GM18499 (cell line): ENCODE results near the gene SPRY4.
A peak's percentile ranks its signal among the peaks of the same experiment; 100 is the strongest.
"Not testable (repeated sequence)": the region's sequence is repeated elsewhere in the genome, so short reads cannot be mapped to it uniquely, and the experiment has no call there.

ENCODE experiments used
- ATAC-seq: cut with Tn5 transposase; IDR thresholded peaks from one replicate; pipeline ENCODE4 v1.9.1; 2021; ENCODE audit warnings: moderate number of reproducible peaks; ENCODE audit not compliant: insufficient read depth, unreplicated experiment

Gene SPRY4, protein sequence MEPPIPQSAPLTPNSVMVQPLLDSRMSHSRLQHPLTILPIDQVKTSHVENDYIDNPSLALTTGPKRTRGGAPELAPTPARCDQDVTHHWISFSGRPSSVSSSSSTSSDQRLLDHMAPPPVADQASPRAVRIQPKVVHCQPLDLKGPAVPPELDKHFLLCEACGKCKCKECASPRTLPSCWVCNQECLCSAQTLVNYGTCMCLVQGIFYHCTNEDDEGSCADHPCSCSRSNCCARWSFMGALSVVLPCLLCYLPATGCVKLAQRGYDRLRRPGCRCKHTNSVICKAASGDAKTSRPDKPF

GRCh38 chr5:142324871-142325724 lies at the start of gene SPRY4:
TSS of gene SPRY4 (minus strand) at chr5:142325021. CDS start at chr5:142315108, 9,913 bp downstream.
- ATAC-seq, result no peak

- ATAC-seq, result no peak
Observed at GRCh38 chr5:142368529-142368928, 43.7 kb upstream of the SPRY4 start.

DNA sequence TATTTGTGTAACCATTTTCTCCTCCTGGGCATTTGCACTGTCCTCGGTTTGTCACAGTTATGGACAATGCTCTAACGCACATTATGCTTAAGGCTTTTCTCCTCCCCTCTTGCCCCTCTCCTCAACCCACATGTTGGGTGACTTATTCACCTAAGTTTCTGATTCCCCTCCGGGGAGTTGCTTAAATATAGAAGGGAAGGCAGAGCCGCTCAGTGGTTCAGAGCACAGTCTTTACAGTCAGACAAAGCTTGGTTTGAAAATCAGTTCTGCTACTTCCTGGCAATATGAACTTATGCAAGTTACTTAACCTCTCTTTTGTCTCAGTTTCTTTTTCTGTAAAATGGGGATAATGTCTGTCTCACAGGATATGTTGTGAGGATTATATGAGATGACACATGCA lies 41.2 kb upstream of the SPRY4 start:
- ATAC-seq, result no peak

DNA sequence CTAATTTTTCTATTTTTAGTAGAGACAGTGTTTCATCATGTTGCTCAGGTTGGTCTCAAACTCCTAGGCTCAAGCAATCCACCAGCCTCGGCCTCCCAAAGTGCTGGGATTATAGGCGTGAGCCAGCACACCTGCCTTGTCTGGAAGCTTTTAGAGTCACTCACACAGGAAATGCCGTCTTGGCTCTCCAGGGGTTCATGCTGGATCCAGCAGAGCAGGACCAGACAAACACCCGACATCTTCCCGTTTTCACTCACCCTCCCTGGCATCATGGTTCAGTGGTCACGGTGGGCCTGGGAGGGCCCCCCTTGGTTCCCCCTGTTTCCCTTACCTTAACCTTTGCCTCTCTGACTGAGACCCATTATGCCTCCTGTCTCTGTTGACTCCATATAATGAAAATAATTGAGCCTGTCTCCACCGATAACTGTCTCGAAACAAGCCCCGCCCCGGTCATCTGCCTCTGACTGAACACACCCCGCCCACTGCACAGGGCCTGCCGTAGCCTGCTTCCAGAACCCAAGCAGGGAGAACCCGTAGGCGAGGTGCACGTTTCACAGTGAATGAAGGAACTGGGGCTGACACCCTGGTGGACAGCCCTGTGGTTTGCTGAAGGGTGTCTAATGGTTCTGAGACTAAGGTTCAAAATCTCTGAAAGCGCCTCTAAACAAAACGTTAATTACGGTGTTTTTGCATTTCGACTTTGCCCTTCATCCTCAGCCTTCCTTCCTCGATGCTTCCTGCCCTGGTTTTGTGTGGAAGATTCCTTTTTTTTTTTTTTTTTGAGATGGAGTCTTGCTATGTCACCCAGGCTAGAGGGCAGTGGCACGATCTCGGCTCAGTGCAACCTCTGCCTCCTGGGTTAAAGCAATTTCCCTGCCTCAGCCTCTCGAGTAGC lies 39.7 kb upstream of the SPRY4 start:
- ATAC-seq, result no peak

GRCh38 chr5:142363619-142363963 lies 38.8 kb upstream of the SPRY4 start:
- ATAC-seq, result no peak

DNA sequence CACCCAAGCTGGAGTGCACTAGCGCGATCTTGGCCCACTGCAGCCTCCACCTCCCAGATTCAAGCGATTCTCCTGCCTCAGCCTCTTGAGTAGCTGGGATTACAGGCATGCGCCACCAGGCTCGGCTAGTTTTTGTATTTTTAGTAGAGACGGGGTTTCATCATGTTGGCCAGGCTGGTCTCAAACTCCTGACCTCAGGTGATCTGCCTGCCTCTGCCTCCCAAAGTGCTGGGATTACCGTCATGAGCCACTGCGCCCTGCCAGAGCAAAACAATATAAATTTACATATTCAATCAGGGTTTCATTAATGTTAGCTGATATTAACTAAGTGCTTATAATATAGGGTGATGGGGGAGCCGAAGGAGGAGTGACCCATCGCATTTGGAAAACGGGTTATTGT lies 37.4 kb upstream of the SPRY4 start:
- ATAC-seq, result not testable (repeated sequence)

GRCh38 chr5:142360607-142361120 lies 35.8 kb upstream of the SPRY4 start:
- no peak for ATAC-seq

GRCh38 chr5:142360051-142360498 lies 35.3 kb upstream of the SPRY4 start:
- ATAC-seq, result no peak

- no peak for ATAC-seq
Observed at GRCh38 chr5:142358648-142359047, 33.8 kb upstream of the SPRY4 start.

- no peak for ATAC-seq
Observed at GRCh38 chr5:142358121-142358520, 33.3 kb upstream of the SPRY4 start.

- ATAC-seq, result no peak
Observed at GRCh38 chr5:142357469-142358090, 32.8 kb upstream of the SPRY4 start.

DNA sequence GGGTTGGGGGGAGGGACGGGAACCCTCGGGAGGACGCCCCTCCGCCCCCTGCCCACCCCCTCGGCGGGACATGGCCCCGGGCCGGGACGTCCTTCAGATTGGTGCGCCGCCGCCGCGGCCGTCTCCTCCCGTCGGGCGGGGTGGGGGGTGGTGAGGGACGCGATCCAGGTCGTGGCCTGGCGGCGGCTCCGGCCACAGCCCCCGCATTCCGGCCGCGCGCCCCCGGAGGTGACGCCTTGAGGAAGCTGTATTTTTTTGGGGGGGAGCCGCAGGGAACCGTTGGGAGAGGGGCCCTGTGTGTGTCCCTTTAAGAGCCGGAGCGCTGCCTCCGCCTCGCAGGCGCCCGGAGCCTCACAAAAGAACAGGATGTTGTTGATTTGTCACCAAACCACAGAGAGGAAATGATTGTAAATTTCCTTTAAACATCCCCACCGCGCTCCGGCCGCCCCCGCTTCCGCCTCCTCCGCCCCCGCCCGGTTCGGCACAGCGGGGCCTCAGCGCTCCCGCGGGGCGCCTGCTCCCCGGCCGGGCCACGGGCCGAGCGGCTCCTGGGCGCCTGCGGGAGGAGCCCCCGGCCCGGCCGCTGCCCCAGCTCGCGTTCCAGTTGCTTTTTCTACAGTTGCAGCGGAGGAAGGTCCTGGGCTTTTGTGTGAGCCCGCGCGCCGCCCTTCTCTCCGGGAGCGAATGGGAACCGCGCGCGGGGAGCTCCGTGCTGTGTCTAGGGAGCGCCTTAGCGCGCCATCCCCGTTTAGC lies 32.1 kb upstream of the SPRY4 start:
- ATAC-seq, result peak; percentile 96

DNA sequence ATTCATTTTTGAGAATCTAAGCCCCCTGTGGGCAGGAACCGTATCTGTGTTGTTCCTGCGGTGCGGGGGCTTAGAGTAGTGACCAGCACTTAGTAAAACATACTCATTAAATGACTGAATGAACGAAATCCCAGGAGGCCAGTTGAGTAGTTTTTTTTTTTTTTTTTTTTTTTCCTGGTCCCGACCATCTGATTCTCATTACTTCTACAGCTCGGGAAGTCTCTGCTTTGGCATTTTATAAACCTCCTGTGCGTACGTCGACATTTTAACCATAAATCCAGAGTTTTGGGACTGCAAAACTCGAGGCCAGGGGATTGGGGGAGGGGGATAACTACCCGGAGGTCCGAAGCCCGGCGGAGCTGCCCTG lies 31.5 kb upstream of the SPRY4 start:
- ATAC-seq, result no peak

DNA sequence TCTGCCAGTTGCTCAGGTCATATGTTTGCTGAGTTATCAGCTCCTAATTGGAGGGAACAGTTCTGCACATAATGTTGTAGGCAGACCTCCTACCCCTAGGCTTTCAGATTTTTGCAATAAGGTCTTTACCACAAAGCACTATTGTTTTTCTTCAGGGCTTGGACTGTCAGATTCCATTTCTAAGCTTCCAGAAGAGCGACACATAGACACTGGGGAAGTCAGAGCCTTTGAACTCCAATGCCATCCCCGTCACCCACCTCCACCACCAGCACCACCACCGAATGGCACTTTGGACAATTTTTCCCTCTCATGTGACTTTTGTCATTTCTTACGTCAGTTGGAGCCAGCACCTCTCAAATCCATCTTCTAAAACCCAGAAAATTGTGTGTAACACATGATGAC lies 28.3 kb upstream of the SPRY4 start:
- no peak for ATAC-seq

DNA sequence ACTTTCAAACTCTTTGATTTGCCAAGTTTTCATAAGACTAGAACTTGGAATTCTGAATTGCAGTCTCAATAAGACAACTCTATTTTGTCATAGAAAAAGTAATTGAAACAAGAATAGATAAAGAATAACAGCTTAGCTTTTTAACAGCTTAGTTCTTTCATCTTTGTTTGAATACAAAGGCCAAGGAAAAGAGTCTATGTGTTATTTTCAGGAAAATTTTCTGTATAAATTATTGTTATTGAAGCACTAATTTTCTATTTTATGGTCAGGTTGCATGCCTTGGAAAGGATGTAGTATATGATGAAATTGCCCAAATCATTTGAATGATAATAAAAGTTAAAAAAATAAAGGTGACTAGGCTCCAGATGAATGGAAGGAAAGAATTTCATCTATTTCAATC lies 25.2 kb upstream of the SPRY4 start:
- no peak for ATAC-seq

- no peak for ATAC-seq
Observed at GRCh38 chr5:142346706-142347105, 21.9 kb upstream of the SPRY4 start.

- not testable (repeated sequence) for ATAC-seq
Observed at GRCh38 chr5:142344915-142345314, 20.1 kb upstream of the SPRY4 start.

DNA sequence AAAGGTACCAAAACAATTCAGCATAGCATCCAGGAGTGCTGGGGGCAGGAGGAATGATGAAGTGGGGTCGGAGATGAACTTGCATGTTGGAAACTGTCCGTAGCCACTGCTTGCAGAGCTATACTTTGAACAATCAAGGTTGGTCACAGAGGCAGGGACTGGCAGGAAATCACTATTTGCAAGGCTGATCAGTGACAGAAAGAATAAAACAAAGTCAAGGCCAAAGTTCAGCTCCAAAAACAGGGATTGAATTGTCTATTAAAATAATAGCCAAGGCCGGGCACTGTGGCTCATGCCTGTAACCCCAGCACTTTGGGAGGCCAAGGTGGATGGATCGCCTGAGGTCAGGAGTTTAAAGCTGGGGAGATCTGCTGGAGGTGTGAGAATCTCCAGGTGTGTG lies 18.7 kb upstream of the SPRY4 start:
- no peak for ATAC-seq
